Lower leg skin (tissue), 3 donors: ENCODE data around the gene TBC1D22A.

Source experiments
- CTCF ChIP-seq, 3 donors: fragments of 450-650 bp; IDR thresholded peaks; one replicate each; pipeline ENCODE4 v1.5.1; 2016; ENCODE audit warnings: antibody characterized with exemption in 3 of 3, mild to moderate bottlenecking in 3 of 3, moderate library complexity in 2 of 3
- POLR2A ChIP-seq, 2 donors: fragments of 450-650 bp; IDR thresholded peaks; one replicate each; pipeline ENCODE4 v1.6.1; 2016 to 2017; ENCODE audit warnings: antibody characterized with exemption in 2 of 2, mild to moderate bottlenecking in 1 of 2, moderate library complexity in 1 of 2

GRCh38 chr22:46866591-46866990, 104.1 kb downstream of the TBC1D22A start:
- TF ChIP-seq CTCF (IDR thresholded peaks at IDR 0.05) (no peak), POLR2A (IDR thresholded peaks at IDR 0.05) (no peak)
